Dermis blood vessel endothelial cell (primary cell): ENCODE results near the gene CAAP1. TPM values are rescaled to one million over a fixed set of nuclear protein-coding genes. Genes with fewer than 3 reads are reported as not detected.
"Not testable (repeated sequence)": the region's sequence is repeated elsewhere in the genome, so short reads cannot be mapped to it uniquely, and the experiment has no call there.

Experiments used
- DNase-seq: peaks from one replicate; pipeline ENCODE4 v3.0.0; 2010
- total RNA-seq: library from RNA; depleted of rRNA; stranded (reverse); fragments of >200 nt; gene quantifications from 2 replicates; pipeline ENCODE4 v1.2.3, GENCODE V29; 2014

CAAP1 gene
- total RNA-seq, 1 donor from 2014 or later = 18.0 TPM

DNA sequence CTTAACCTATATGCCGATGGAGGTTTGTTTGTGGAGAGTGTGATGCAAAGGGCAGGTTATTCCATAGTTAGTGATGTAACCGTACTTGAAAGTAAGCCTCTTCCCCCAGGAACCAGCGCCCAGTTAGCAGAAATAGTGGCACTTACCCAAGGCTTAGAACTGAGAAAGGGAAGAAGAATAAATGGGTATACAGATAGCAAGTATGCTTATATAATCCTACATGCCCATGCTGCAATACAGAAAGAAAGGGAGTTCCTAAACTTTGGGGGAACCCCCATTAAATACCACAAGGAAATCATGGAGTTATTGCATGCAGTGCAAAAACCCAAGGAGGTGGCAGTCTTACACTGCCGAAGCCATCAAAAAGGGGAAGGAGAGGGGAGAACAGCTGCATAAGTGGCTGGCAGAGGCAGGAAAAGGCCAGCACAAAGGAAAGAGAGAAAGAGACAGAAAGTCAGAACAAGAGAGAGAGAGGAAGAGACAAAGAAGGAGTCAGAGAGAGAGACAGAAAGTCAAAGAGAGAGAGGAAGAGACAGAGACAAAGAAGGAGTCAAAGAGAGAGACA, 64.1 kb downstream of the CAAP1 start:
- not testable (repeated sequence) for DNase-seq

- no peak for DNase-seq
Measured at GRCh38 chr9:26814799-26815198, 77.8 kb downstream of the CAAP1 start.

DNA sequence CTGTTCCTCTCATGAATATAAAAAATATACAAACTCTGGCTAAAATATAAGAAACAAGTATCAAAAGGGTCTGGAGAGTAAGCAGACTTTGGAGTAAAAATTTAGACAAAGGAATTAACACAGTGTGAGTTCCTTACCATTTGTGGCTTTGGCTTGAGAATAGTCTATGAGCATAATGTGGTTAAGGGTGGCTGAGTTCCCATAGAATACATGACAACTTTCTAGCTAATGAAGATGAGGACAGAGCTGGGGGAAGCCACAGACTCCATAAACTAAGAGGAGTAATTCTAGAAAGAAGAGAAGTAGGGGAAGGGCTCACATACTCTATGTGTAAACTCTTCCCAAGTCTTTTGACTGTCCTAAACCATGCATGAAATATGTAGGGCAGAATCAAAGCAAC, 79.4 kb downstream of the CAAP1 start:
- DNase-seq = no peak

- no peak for DNase-seq
Measured at GRCh38 chr9:26812217-26812616, 80.4 kb downstream of the CAAP1 start.

DNA sequence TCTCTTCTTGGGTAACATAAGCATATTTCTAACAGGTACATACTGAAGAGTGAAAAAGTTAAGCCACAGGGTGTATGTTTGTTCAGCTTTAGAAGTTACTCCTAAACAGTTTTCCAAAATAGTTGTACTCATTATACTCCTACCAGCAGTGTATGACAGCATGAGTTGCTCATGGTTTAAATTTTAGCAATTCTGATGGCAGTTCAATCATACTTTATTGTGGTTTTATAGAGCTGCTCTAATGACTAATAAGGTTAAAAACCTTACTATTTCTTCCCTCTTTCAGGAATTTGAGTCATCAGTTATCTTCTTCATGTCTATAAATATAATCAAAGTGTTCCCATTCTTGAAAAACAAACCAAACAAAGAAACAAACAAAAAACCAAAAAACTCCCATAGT, 81.5 kb downstream of the CAAP1 start:
- DNase-seq = no peak

DNA sequence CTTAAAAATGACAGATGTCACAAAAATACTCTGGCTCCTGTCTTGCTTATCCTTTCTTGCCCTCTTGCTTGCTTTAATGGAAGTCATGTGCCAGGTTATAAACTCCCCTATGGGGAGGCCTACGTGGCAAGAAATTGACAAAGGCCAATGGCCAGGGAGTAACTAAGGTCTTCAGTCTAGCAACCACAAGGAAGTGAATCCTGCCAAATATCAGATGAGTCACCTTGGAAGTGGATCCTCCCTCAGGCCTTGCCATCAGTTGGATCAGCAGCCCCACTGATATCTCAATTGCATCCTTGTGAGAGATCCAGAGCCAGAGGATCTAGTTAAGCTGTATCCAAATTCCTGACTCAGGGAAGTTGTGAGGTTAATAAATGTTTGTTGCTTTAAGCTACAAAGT, 82.8 kb downstream of the CAAP1 start:
- no peak for DNase-seq

DNA sequence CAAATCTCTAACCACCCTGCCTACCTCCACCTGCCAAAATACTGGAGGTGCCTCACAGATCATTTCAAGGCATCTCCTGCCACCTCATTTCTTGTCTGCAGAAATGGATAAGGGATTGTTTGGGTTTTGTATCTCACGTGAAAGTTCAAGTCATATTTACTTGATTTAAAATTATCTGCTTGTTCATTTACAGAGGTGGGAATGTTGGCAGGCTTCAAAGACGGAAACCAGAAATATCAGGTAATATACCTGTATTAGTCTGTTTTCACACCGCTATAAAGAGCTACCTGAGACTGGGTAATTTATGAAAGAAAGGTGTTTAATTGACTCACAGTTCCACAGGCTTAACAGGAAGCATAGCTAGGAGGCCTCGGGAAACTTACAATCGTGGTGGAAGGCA, 85.4 kb downstream of the CAAP1 start:
- no peak for DNase-seq

- DNase-seq = no peak
Measured at GRCh38 chr9:26802921-26803320, 89.7 kb downstream of the CAAP1 start.

DNA sequence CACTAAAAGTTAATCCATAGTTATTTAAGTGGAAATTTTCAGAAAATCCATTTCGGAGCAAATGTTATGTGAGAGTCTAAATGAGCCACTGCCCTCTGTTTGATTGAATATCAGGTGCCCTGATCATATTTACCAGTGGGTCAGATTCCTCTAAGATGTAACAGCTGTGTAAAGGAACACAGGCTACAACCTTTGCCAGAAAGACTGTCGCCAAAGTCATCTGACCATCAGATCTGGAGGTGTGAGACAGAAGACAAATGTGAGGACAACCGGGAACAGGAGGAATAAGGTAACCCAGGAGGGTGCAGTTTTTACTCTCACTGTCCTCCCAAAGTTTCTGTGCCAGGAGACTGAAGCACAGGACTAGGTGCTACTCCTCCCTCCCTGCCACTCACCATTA, 90.8 kb downstream of the CAAP1 start:
- DNase-seq = no peak

- no peak for DNase-seq
Measured at GRCh38 chr9:26800322-26800721, 92.3 kb downstream of the CAAP1 start.

GRCh38 chr9:26791274-26791673, 101.3 kb downstream of the CAAP1 start:
- no peak for DNase-seq

Other genes starting within 250 kb of the CAAP1 start
- 48.2 and 61.1 TPM in 2 replicates for gene PLAA, start 54.4 kb upstream of the CAAP1 start, total RNA-seq
- 7.8 and 12.1 TPM in 2 replicates for gene IFT74, start 63.6 kb upstream of the CAAP1 start, total RNA-seq
- not detected in 2 replicates for gene LRRC19, start 112.9 kb upstream of the CAAP1 start, total RNA-seq
- gene TEK, start 216.4 kb upstream of the CAAP1 start, total RNA-seq = 119 and 159 TPM in 2 replicates